ENCODE data around the gene MRPS18A. TPM values are rescaled to one million over a fixed set of nuclear protein-coding genes. Genes with fewer than 3 reads are reported as not detected.
A peak's percentile ranks its signal among the peaks of the same experiment; 100 is the strongest.

Gene MRPS18A
- total and polyA plus RNA-seq, 2 donors from 2014 or later = 36.4 to 103 TPM

DNA sequence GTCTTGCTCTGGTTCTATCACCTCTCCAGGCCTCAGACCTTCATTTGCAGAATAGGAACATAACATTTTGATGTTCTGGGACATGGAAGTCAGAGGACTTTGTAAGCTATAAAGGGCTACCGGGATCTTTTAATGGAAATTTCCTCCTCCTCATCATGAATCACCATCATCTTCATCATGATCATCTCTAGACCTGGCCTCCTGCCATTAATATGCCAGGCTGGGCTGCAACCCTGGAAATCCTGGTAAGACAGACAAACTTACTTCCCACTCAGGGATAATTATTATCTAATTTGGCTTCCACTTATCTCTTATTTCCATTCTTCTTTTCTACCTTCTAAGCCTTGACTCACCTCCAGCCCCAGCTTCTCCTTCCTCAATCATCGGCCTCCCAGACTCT is 41.0 kb upstream of the MRPS18A start:
- Histone ChIP-seq H3K4me3 (ENCODE audit: low read length in 3 of 3) (no peak overlapping the region), H3K9me3 (ENCODE audit: control insufficient read depth in 2 of 3, insufficient read depth in 1 of 3, low read length in 3 of 3) (peaks cover 0 to 5% (median 0%) of the 10 kb centered on the region in 3 donors), H3K36me3 (ENCODE audit: control insufficient read depth in 2 of 3, insufficient read depth in 3 of 3, low read length in 3 of 3) (no peaks in the 10 kb centered on the region), H3K27me3 (ENCODE audit: control insufficient read depth, insufficient read depth, low read length) (no peaks in the 10 kb centered on the region), H3K4me1 (ENCODE audit: control insufficient read depth in 2 of 3, insufficient read depth in 2 of 3, low read depth in 1 of 3, low read length in 3 of 3) (peaks cover 0 to 2% (median 0%) of the 10 kb centered on the region in 3 donors), H3K27ac (ENCODE audit: low read depth in 2 of 2, low read length in 2 of 2) (no peak overlapping the region), H3K9ac (ENCODE audit: low read length in 3 of 3) (no peak overlapping the region)
- TF ChIP-seq, protein P1, sequence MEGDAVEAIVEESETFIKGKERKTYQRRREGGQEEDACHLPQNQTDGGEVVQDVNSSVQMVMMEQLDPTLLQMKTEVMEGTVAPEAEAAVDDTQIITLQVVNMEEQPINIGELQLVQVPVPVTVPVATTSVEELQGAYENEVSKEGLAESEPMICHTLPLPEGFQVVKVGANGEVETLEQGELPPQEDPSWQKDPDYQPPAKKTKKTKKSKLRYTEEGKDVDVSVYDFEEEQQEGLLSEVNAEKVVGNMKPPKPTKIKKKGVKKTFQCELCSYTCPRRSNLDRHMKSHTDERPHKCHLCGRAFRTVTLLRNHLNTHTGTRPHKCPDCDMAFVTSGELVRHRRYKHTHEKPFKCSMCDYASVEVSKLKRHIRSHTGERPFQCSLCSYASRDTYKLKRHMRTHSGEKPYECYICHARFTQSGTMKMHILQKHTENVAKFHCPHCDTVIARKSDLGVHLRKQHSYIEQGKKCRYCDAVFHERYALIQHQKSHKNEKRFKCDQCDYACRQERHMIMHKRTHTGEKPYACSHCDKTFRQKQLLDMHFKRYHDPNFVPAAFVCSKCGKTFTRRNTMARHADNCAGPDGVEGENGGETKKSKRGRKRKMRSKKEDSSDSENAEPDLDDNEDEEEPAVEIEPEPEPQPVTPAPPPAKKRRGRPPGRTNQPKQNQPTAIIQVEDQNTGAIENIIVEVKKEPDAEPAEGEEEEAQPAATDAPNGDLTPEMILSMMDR (IDR thresholded peaks at IDR 0.05; ENCODE audit: borderline replicate concordance, extremely low read depth, insufficient read depth) = no peak
- peak in 1 of 5 donors; percentile 6 for DNase-seq
- intact Hi-C loops (cut with DNase I) = no loop called here
- FAIRE-seq = no peak

DNA sequence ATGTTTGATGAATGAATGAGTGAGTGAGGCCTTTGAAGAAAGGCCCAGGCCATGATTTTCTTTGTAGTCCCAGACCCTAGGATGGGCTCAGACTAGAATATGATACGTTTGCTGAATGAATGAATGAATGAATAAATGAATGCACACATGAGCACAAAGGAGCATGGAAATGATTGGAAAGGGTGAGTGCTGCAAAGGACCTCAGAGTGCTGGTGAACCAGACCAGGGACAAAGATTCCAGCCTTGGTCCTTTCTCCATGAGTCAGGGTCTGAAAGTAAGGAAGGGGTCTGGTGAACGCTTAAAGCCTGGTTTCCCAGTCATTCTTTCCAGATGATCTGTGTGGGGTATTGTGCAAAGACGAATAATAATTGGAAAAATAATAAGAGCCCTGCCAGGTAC is 40.0 kb upstream of the MRPS18A start:
- intact Hi-C loops (cut with DNase I) = no loop called here
- peaks cover 0 to 5% (median 0%) of the 10 kb centered on the region in 3 donors for H3K9me3 ChIP-seq (ENCODE audit: control insufficient read depth in 2 of 3, insufficient read depth in 1 of 3, low read length in 3 of 3)
- DNase-seq (peak in 1 of 5 donors; percentile 15), FAIRE-seq (no peak)
- H3K9ac ChIP-seq (ENCODE audit: low read length in 3 of 3) = no peak overlapping the region
- H3K36me3 ChIP-seq (ENCODE audit: control insufficient read depth in 2 of 3, insufficient read depth in 3 of 3, low read length in 3 of 3) = no peaks in the 10 kb centered on the region
- TF ChIP-seq, protein P1 (IDR thresholded peaks at IDR 0.05; ENCODE audit: borderline replicate concordance, extremely low read depth, insufficient read depth) = no peak
- H3K4me1 ChIP-seq (ENCODE audit: control insufficient read depth in 2 of 3, insufficient read depth in 2 of 3, low read depth in 1 of 3, low read length in 3 of 3) = peaks cover 0 to 2% (median 0%) of the 10 kb centered on the region in 3 donors
- no peak overlapping the region for H3K27ac ChIP-seq (ENCODE audit: low read depth in 2 of 2, low read length in 2 of 2)
- H3K4me3 ChIP-seq (ENCODE audit: low read length in 3 of 3) = no peak overlapping the region
- H3K27me3 ChIP-seq (ENCODE audit: control insufficient read depth, insufficient read depth, low read length) = no peaks in the 10 kb centered on the region

DNA sequence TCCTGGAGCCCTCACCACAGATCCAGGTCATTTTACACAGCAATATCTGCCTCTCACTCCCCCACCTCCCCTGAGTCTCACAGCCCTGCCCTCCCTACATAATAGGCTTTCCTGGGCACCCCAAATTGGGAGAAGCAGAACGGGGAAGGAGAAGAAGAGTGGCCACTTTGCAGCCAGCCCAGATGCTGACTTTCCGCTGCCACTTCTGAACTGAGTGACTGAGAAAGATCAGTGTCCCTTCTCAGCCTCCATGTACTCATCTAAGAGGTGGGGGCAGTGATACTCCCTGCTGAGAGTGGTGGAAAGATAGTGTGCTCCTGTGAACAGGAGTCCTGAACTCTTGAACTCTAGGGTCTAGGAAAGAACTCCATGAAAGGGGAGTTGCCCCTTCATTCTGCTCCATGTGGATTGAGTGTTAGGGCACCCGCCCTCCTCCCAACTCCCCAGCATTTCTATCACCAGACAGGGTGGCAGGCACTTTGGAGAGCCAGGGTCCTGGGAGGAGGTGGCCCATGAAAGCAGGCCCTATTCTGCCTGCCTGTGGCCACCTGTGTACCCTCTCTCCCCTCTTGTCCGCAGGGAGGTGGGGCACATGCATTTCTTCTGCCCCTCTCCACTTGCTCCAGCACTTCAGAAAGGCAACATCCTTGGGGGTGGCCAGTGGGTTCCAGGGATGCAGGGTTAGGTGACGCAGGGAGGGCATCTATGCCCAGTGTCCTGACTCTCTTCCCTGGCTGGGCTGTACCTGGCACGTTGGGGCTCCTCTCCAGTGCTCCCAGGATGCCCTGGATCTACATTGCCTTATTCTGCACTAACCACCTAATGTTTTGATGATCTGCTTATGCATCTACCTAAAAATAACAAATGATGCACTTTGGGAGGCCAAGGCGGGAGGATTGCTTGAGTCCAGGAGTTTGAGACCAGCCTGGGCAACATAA is 38.3 kb upstream of the MRPS18A start:
- DNase-seq (no peak), FAIRE-seq (no peak)

More for the DNA sequence above, 38.3 kb upstream of the MRPS18A start:
- TF ChIP-seq, protein P1 (IDR thresholded peaks at IDR 0.05; ENCODE audit: borderline replicate concordance, extremely low read depth, insufficient read depth) = no peak
- H3K4me3 ChIP-seq (ENCODE audit: low read length in 3 of 3) = no peak overlapping the region
- H3K4me1 ChIP-seq (ENCODE audit: control insufficient read depth in 2 of 3, insufficient read depth in 2 of 3, low read depth in 1 of 3, low read length in 3 of 3) = peaks cover 0 to 2% (median 0%) of the 10 kb centered on the region in 3 donors
- no peaks in the 10 kb centered on the region for H3K27me3 ChIP-seq (ENCODE audit: control insufficient read depth, insufficient read depth, low read length)
- intact Hi-C loops (cut with DNase I) = no loop called here
- no peak overlapping the region for H3K9ac ChIP-seq (ENCODE audit: low read length in 3 of 3)
- no peaks in the 10 kb centered on the region for H3K36me3 ChIP-seq (ENCODE audit: control insufficient read depth in 2 of 3, insufficient read depth in 3 of 3, low read length in 3 of 3)
- peaks cover 0 to 1% (median 0%) of the 10 kb centered on the region in 3 donors for H3K9me3 ChIP-seq (ENCODE audit: control insufficient read depth in 2 of 3, insufficient read depth in 1 of 3, low read length in 3 of 3)
- H3K27ac ChIP-seq (ENCODE audit: low read depth in 2 of 2, low read length in 2 of 2) = no peak overlapping the region

All from kidney (tissue), 14 donors.